ENCODE data around the gene COL13A1. TPM values are rescaled to one million over a fixed set of nuclear protein-coding genes. Genes with fewer than 3 reads are reported as not detected.

The COL13A1 gene
- polyA plus RNA-seq, 1 of the 3 experiments (the other 2 are of a cell fraction): 26.7 TPM

DNA sequence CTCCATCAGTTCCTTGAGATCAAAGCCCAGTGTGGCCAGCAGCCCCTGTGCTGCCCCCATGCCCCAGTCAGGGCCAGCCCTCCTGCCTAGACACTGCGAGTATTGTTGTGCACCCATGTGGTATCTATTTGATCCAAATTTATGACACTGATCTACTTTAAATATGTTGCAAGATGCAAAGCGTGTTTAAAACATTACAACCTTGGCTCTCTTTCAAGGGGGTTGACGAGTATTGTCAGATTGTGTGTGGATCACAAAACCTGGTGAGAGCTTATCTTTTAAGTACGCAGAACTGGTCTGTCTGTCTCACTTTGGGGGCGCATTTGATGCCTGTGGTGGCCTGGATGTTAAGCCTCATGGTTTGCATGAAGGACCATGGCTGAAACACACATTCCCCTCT, 108.9 kb downstream of the COL13A1 start:
- TF ChIP-seq JUND (IDR thresholded peaks at IDR 0.05) (no peak), FOXM1 (IDR thresholded peaks at IDR 0.05; ENCODE audit: low read depth) (no peak), CHD2 (IDR thresholded peaks at IDR 0.05; ENCODE audit: low read length, partially characterized antibody) (no peak), TEAD4 (IDR thresholded peaks at IDR 0.05; ENCODE audit: borderline replicate concordance, insufficient read depth) (no peak), IRF3 (IDR thresholded peaks at IDR 0.05; ENCODE audit: low read depth, low read length) (no peak), SIN3A (IDR thresholded peaks at IDR 0.05; ENCODE audit: borderline replicate concordance, low read depth, low read length) (no peak), USF2 (IDR thresholded peaks at IDR 0.05; ENCODE audit: borderline replicate concordance, low read depth, low read length) (no peak), NFIC (IDR thresholded peaks at IDR 0.05; ENCODE audit: borderline replicate concordance) (no peak), ELF1 (IDR thresholded peaks at IDR 0.05) (no peak), EZH2phosphoT487 (IDR thresholded peaks at IDR 0.05; ENCODE audit: borderline replicate concordance, low read depth) (no peak), RAD21 (IDR thresholded peaks at IDR 0.05; ENCODE audit: low read length) (no peak), SMC3 (IDR thresholded peaks at IDR 0.05; ENCODE audit: low read depth, low read length) (no peak), RXRA (IDR thresholded peaks at IDR 0.05; ENCODE audit: borderline replicate concordance, low read depth) (no peak), FOSL2 (IDR thresholded peaks at IDR 0.05; ENCODE audit: borderline replicate concordance, low read depth) (no peak), GATA2 (CRISPR knock-in tag; IDR thresholded peaks at IDR 0.05) (no peak), YY1 (IDR thresholded peaks at IDR 0.05; ENCODE audit: low read depth) (no peak), EP300 (IDR thresholded peaks at IDR 0.05; ENCODE audit: borderline replicate concordance in 1 of 2, low read depth in 1 of 2, low read length in 1 of 2) (no peak), NRF1 (IDR thresholded peaks at IDR 0.05; ENCODE audit: low read depth, low read length) (no peak)
- TF ChIP-seq, protein P1, sequence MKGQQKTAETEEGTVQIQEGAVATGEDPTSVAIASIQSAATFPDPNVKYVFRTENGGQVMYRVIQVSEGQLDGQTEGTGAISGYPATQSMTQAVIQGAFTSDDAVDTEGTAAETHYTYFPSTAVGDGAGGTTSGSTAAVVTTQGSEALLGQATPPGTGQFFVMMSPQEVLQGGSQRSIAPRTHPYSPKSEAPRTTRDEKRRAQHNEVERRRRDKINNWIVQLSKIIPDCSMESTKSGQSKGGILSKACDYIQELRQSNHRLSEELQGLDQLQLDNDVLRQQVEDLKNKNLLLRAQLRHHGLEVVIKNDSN (IDR thresholded peaks at IDR 0.05; ENCODE audit: borderline replicate concordance, low read depth): no peak
- no peaks in the 10 kb centered on the region for H3K36me3 ChIP-seq (replicated peaks in 1 of 2; ENCODE audit: control insufficient read depth in 1 of 2, insufficient read depth in 2 of 2, low read length in 1 of 2)
- H3F3A ChIP-seq (replicated peaks; ENCODE audit: insufficient read depth): no peaks in the 10 kb centered on the region
- no peak overlapping the region for H3K9ac ChIP-seq
- no peak overlapping the region for H3K4me2 ChIP-seq
- no peak overlapping the region for H3K4me3 ChIP-seq (ENCODE audit: low read depth in 2 of 2, low read length in 1 of 2)
- ChIA-PET POLR2A (no interaction called here), CTCF (interaction anchor here (0.7 to 9.2 kb wide), 5 partner anchors 9 to 193 kb away, joined by 3 to 160 read pairs (median 4); partner anchors contain the start of gene COL13A1)
- H3K9me3 ChIP-seq: no peaks in the 10 kb centered on the region
- no peaks in the 10 kb centered on the region for H3K9me2 ChIP-seq
- no peaks in the 10 kb centered on the region for H3K27me3 ChIP-seq (ENCODE audit: insufficient read depth)
- H2AFZ ChIP-seq (ENCODE audit: low read depth): no peak overlapping the region
- no peak overlapping the region for H3K27ac ChIP-seq (ENCODE audit: low read depth in 2 of 2, low read length in 1 of 2)
- no peak for DNase-seq
- H3K4me1 ChIP-seq (ENCODE audit: control insufficient read depth in 1 of 2, insufficient read depth in 2 of 2, low read depth in 1 of 2, low read length in 1 of 2): peaks cover 0 to 8% of the 10 kb centered on the region in 2 experiments; a peak in 1 of 4 replicates
- no peaks in the 10 kb centered on the region for H3K79me2 ChIP-seq (ENCODE audit: insufficient read depth)
- H4K20me1 ChIP-seq (ENCODE audit: insufficient read depth): no peaks in the 10 kb centered on the region
- WGBS (ENCODE audit: low lambda C conversion rate): 91% methylated on average over 5 of the region's 5 CpGs

Data from SK-N-SH (cell line).